Urothelium cell line (cell line): ENCODE data around the gene CTRB2.
"Not testable (repeated sequence)": the region's sequence is repeated elsewhere in the genome, so short reads cannot be mapped to it uniquely, and the experiment has no call there.

Experiments used
- DNase-seq: peaks from one replicate; pipeline ENCODE4 v3.0.0; 2011; ENCODE audit warnings: low spot score, mixed read lengths
- FAIRE-seq: peaks from 2 replicates; lab custom pipeline; 2011; peaks lifted over from hg19 to GRCh38; lab: Jason Lieb, UNC

The CTRB2 gene

GRCh38 chr16:75207831-75208230 is 870 bp upstream of the CTRB2 start:
- FAIRE-seq (no peak), DNase-seq (no peak)

GRCh38 chr16:75205961-75206748 is 806 bp downstream of the CTRB2 start:
- not testable (repeated sequence) for DNase-seq, FAIRE-seq

- not testable (repeated sequence) for FAIRE-seq, DNase-seq
Measured at GRCh38 chr16:75205438-75205837, 1.5 kb downstream of the CTRB2 start.

GRCh38 chr16:75204905-75205304 is 2.1 kb downstream of the CTRB2 start:
- not testable (repeated sequence) for FAIRE-seq

GRCh38 chr16:75204410-75204758 is 2.6 kb downstream of the CTRB2 start:
- DNase-seq (no peak), FAIRE-seq (no peak)

More at GRCh38 chr16:75204905-75205304, 2.1 kb downstream of the CTRB2 start:
- not testable (repeated sequence) for DNase-seq

- DNase-seq (peak; percentile 2), FAIRE-seq (no peak)
Measured at GRCh38 chr16:75203667-75204409, 3.1 kb downstream of the CTRB2 start.

GRCh38 chr16:75203096-75203495 is 3.9 kb downstream of the CTRB2 start:
- FAIRE-seq (no peak), DNase-seq (no peak)

- FAIRE-seq: no peak
Measured at GRCh38 chr16:75202069-75202590, 4.8 kb downstream of the CTRB2 start.

GRCh38 chr16:75198135-75198600 is 8.8 kb downstream of the CTRB2 start:
- FAIRE-seq (no peak), DNase-seq (peak; percentile 6)

More at GRCh38 chr16:75202069-75202590, 4.8 kb downstream of the CTRB2 start:
- no peak for DNase-seq

- FAIRE-seq: no peak
Measured at GRCh38 chr16:75197522-75198134, 9.3 kb downstream of the CTRB2 start.

GRCh38 chr16:75196836-75197235 is 10.1 kb downstream of the CTRB2 start:
- DNase-seq (no peak), FAIRE-seq (no peak)

More at GRCh38 chr16:75197522-75198134, 9.3 kb downstream of the CTRB2 start:
- peak; percentile 2 for DNase-seq

- no peak for DNase-seq
- no peak for FAIRE-seq
Measured at GRCh38 chr16:75195811-75196790, 10.9 kb downstream of the CTRB2 start.

GRCh38 chr16:75193730-75194444 is 13.1 kb downstream of the CTRB2 start:
- FAIRE-seq (no peak), DNase-seq (no peak)

- FAIRE-seq: no peak
- no peak for DNase-seq
Measured at GRCh38 chr16:75193265-75193650, 13.7 kb downstream of the CTRB2 start.

GRCh38 chr16:75192606-75193264 is 14.2 kb downstream of the CTRB2 start:
- FAIRE-seq: no peak

GRCh38 chr16:75189638-75190245 is 17.2 kb downstream of the CTRB2 start:
- DNase-seq: no peak
- FAIRE-seq: no peak

More at GRCh38 chr16:75192606-75193264, 14.2 kb downstream of the CTRB2 start:
- DNase-seq: no peak

- DNase-seq (no peak), FAIRE-seq (no peak)
Measured at GRCh38 chr16:75188832-75189477, 18.0 kb downstream of the CTRB2 start.

GRCh38 chr16:75181630-75182029 is 25.3 kb downstream of the CTRB2 start:
- DNase-seq: no peak
- FAIRE-seq: no peak
